HepG2 (cell line): ENCODE results near the gene PTMA. TPM values are rescaled to one million over a fixed set of nuclear protein-coding genes. Genes with fewer than 3 reads are reported as not detected.
A peak's percentile ranks its signal among the peaks of the same experiment; 100 is the strongest.

ENCODE experiments used
- AGO2 ChIP-seq: fragments of 200-400 bp; formaldehyde crosslinking; optimal IDR thresholded peaks from 2 replicates; pipeline ENCODE3; 2017; ENCODE audit warnings: mild to moderate bottlenecking, low read depth, low read length, moderate library complexity
- CREM ChIP-seq, 2 experiments: sonication (generic) in 1 of 2; formaldehyde crosslinking in 1 of 2; IDR thresholded peaks; 2 replicates each; pipeline versions ENCODE4 v1.4.0 to v1.6.1; 2016 to 2020; ENCODE audit warnings: antibody characterized with exemption in 1 of 2, mild to moderate bottlenecking in 1 of 2, missing genetic modification reagents in 1 of 2
- EHMT2 ChIP-seq: fragments of 200-600 bp; sonication (generic); IDR thresholded peaks from 2 replicates; pipeline ENCODE4 v1.7.0; 2017; ENCODE audit warnings: antibody characterized with exemption, low read depth, low read length, borderline replicate concordance
- IRF2 ChIP-seq: IDR thresholded peaks from 2 replicates; pipeline ENCODE4 v1.6.1; 2018; ENCODE audit warnings: missing genetic modification reagents, missing compliant biosample characterization
- ISX ChIP-seq: sonication (generic); formaldehyde crosslinking; conservative IDR thresholded peaks from 2 replicates; pipeline ENCODE4 v1.5.0; 2020; ENCODE audit warnings: missing genetic modification reagents
- MEF2D ChIP-seq: sonication (generic); formaldehyde crosslinking; IDR thresholded peaks from 2 replicates; pipeline ENCODE4 v1.5.1; 2020; ENCODE audit warnings: mild to moderate bottlenecking, missing genetic modification reagents
- MTA1 ChIP-seq: sonication (generic); formaldehyde crosslinking; IDR thresholded peaks from 2 replicates; pipeline ENCODE4 v1.4.0; 2020; ENCODE audit warnings: missing genetic modification reagents, mild to moderate bottlenecking, borderline replicate concordance
- PCBP2 ChIP-seq: fragments of 200-400 bp; formaldehyde crosslinking; optimal IDR thresholded peaks from 2 replicates; pipeline ENCODE3; 2018; ENCODE audit warnings: low read length, low read depth; ENCODE audit not compliant: poor library complexity, severe bottlenecking
- RXRA ChIP-seq: sonication (generic); formaldehyde crosslinking; IDR thresholded peaks from 2 replicates; pipeline ENCODE4 v1.5.1; 2020; ENCODE audit warnings: missing genetic modification reagents
- SIX1 ChIP-seq: sonication (generic); formaldehyde crosslinking; IDR thresholded peaks from 2 replicates; pipeline ENCODE4 v1.4.0; 2020; ENCODE audit warnings: missing genetic modification reagents, borderline replicate concordance
- TOPORS ChIP-seq: sonication (generic); formaldehyde crosslinking; IDR thresholded peaks from 2 replicates; pipeline ENCODE4 v1.8.0; 2023; ENCODE audit warnings: mild to moderate bottlenecking, missing genetic modification reagents
- ZBTB20 ChIP-seq: sonication (generic); formaldehyde crosslinking; IDR thresholded peaks from 2 replicates; pipeline ENCODE4 v1.8.1; 2023; ENCODE audit warnings: missing genetic modification reagents, low read depth, mild to moderate bottlenecking, borderline replicate concordance
- ZMYM4 ChIP-seq: sonication (generic); formaldehyde crosslinking; IDR thresholded peaks from 2 replicates; pipeline ENCODE4 v1.8.1; 2023; ENCODE audit warnings: mild to moderate bottlenecking, missing genetic modification reagents
- ZNF160 ChIP-seq: sonication (generic); formaldehyde crosslinking; IDR thresholded peaks from 2 replicates; pipeline ENCODE4 v1.8.0; 2022; ENCODE audit warnings: mild to moderate bottlenecking, inconsistent platforms, missing genetic modification reagents
- ZNF207 ChIP-seq: fragments of 450-650 bp; IDR thresholded peaks from 2 replicates; pipeline ENCODE4 v1.6.1; 2016; ENCODE audit warnings: antibody characterized with exemption, borderline replicate concordance
- ZNF430 ChIP-seq: sonication (generic); formaldehyde crosslinking; IDR thresholded peaks from 2 replicates; pipeline ENCODE4 v1.9.0; 2021; ENCODE audit warnings: mild to moderate bottlenecking, missing genetic modification reagents
- ZNF788 ChIP-seq: sonication (generic); formaldehyde crosslinking; IDR thresholded peaks from 2 replicates; pipeline ENCODE4 v1.5.0; 2020; ENCODE audit warnings: mild to moderate bottlenecking, missing genetic modification reagents, borderline replicate concordance
- polyA plus RNA-seq, 8 experiments: library from polyadenylated mRNA; depleted of rRNA in 3 of 8; stranded (reverse) in 7 of 8; unstranded in 1 of 8; fragments of >200 nt; fragmentation: Illumina TruSeq in 4 of 8; extraction: Trizol in 4 of 8; gene quantifications; 2 replicates each; pipeline versions ENCODE4 v1.2.1 to v1.2.3, GENCODE V29; 2011 to 2016; ENCODE audit warnings: low read depth in 4 of 8, missing spikeins in 1 of 8, mixed read lengths in 1 of 8; ENCODE audit not compliant: insufficient read depth in 1 of 8
- total RNA-seq, 5 experiments: library from RNA; depleted of rRNA; stranded (reverse); fragments of >200 nt; fragmentation: Illumina TruSeq; extraction: Trizol; gene quantifications; 2 replicates each; pipeline ENCODE4 v1.2.3, GENCODE V29; 2016; ENCODE audit warnings: low read depth in 1 of 5
- TF ChIP-seq, protein P1 (sequence below): sonication (generic); formaldehyde crosslinking; IDR thresholded peaks from 2 replicates; pipeline ENCODE4 v1.4.0; 2020; ENCODE audit warnings: missing genetic modification reagents, borderline replicate concordance
- TF ChIP-seq, protein P2 (sequence below): IDR thresholded peaks from 2 replicates; pipeline ENCODE4 v1.6.1; 2016; ENCODE audit warnings: missing genetic modification reagents, missing compliant biosample characterization
- TF ChIP-seq, protein P3 (sequence below): sonication (generic); formaldehyde crosslinking; IDR thresholded peaks from 2 replicates; pipeline ENCODE4 v1.5.1; 2020; ENCODE audit warnings: mild to moderate bottlenecking, moderate library complexity, missing genetic modification reagents
- TF ChIP-seq, protein P4 (sequence below): sonication (generic); formaldehyde crosslinking; IDR thresholded peaks from 2 replicates; pipeline ENCODE4 v1.4.0; 2020; ENCODE audit warnings: mild to moderate bottlenecking, low read depth, missing genetic modification reagents

The PTMA gene
- total and polyA plus RNA-seq, 2 of the 13 experiments (the other 11 are each of a cell fraction or from before 2014, with no cell fraction given), result 190 to 1,086 TPM

DNA sequence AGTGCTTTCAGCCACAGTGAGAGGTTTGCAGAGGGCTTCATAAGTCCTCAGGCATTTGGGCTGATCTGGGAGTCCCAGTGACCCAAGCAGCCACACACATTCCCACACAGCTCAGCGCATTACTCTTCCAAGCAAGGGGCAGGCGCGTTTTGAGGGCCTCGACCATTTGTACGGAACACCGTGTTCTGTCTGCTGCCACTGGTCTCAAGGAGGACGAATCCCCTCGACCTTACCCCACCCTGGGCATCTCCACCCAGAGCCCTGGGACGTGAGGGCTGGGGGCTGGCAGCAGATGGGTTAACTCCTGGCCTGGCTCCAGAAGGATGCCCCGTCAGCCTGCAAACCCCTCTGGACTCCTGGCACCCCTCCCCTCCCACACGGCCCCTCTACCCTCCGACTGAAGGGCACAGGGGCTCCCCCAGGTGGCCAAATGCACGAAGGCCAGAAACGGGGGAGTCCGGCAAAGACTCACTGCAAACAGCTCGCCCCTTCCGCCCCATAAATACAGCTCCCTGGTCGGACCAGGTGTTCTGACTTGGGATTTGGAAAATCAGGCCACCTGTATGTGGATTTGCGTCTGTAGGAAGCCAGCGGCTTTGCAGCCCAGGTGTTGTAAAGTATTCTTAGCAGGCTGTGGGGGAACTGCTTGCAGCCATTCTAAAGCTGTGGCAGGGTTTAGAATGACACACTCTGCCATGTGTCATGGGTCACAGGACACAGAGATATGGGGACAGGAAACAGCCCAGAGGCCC, 33.6 kb upstream of the PTMA start (continued):
- TF ChIP-seq, protein P1, sequence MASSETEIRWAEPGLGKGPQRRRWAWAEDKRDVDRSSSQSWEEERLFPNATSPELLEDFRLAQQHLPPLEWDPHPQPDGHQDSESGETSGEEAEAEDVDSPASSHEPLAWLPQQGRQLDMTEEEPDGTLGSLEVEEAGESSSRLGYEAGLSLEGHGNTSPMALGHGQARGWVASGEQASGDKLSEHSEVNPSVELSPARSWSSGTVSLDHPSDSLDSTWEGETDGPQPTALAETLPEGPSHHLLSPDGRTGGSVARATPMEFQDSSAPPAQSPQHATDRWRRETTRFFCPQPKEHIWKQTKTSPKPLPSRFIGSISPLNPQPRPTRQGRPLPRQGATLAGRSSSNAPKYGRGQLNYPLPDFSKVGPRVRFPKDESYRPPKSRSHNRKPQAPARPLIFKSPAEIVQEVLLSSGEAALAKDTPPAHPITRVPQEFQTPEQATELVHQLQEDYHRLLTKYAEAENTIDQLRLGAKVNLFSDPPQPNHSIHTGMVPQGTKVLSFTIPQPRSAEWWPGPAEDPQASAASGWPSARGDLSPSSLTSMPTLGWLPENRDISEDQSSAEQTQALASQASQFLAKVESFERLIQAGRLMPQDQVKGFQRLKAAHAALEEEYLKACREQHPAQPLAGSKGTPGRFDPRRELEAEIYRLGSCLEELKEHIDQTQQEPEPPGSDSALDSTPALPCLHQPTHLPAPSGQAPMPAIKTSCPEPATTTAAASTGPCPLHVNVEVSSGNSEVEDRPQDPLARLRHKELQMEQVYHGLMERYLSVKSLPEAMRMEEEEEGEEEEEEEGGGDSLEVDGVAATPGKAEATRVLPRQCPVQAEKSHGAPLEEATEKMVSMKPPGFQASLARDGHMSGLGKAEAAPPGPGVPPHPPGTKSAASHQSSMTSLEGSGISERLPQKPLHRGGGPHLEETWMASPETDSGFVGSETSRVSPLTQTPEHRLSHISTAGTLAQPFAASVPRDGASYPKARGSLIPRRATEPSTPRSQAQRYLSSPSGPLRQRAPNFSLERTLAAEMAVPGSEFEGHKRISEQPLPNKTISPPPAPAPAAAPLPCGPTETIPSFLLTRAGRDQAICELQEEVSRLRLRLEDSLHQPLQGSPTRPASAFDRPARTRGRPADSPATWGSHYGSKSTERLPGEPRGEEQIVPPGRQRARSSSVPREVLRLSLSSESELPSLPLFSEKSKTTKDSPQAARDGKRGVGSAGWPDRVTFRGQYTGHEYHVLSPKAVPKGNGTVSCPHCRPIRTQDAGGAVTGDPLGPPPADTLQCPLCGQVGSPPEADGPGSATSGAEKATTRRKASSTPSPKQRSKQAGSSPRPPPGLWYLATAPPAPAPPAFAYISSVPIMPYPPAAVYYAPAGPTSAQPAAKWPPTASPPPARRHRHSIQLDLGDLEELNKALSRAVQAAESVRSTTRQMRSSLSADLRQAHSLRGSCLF (CRISPR knock-in tag), result no peak
- no peak for TF ChIP-seq CREM (IDR thresholded peaks at IDR 0.05)
- no peak for TF ChIP-seq CREM (CRISPR knock-in tag; IDR thresholded peaks at IDR 0.05)
- TF ChIP-seq AGO2, result no peak
- TF ChIP-seq EHMT2, result no peak
- no peak for TF ChIP-seq TOPORS (CRISPR knock-in tag)
- TF ChIP-seq, protein P2, sequence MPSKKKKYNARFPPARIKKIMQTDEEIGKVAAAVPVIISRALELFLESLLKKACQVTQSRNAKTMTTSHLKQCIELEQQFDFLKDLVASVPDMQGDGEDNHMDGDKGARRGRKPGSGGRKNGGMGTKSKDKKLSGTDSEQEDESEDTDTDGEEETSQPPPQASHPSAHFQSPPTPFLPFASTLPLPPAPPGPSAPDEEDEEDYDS, result peak; percentile 52; the same call in 1 of the 2 replicates
- no peak for TF ChIP-seq RXRA (CRISPR knock-in tag)
- no peak for TF ChIP-seq ISX (CRISPR knock-in tag)
- no peak for TF ChIP-seq ZNF207
- peak; percentile 34; the same call in 1 of the 2 replicates for TF ChIP-seq ZNF788
- TF ChIP-seq MEF2D (CRISPR knock-in tag), result no peak
- TF ChIP-seq IRF2 (CRISPR knock-in tag), result no peak
- TF ChIP-seq SIX1 (CRISPR knock-in tag), result no peak
- TF ChIP-seq MTA1 (CRISPR knock-in tag), result peak; percentile 48; the same call in 1 of the 2 replicates
- TF ChIP-seq ZNF160, result no peak; the same call in 1 of the 2 replicates
- no peak for TF ChIP-seq ZMYM4 (CRISPR knock-in tag)
- no peak; the same call in none of the 2 replicates for TF ChIP-seq ZBTB20 (CRISPR knock-in tag)
- no peak for TF ChIP-seq PCBP2
- TF ChIP-seq ZNF430 (CRISPR knock-in tag), result peak; percentile 38; the same call in 1 of the 2 replicates
- TF ChIP-seq, protein P3, sequence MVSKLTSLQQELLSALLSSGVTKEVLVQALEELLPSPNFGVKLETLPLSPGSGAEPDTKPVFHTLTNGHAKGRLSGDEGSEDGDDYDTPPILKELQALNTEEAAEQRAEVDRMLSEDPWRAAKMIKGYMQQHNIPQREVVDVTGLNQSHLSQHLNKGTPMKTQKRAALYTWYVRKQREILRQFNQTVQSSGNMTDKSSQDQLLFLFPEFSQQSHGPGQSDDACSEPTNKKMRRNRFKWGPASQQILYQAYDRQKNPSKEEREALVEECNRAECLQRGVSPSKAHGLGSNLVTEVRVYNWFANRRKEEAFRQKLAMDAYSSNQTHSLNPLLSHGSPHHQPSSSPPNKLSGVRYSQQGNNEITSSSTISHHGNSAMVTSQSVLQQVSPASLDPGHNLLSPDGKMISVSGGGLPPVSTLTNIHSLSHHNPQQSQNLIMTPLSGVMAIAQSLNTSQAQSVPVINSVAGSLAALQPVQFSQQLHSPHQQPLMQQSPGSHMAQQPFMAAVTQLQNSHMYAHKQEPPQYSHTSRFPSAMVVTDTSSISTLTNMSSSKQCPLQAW (CRISPR knock-in tag), result peak; percentile 66; the same call in 1 of the 2 replicates
- TF ChIP-seq, protein P4, sequence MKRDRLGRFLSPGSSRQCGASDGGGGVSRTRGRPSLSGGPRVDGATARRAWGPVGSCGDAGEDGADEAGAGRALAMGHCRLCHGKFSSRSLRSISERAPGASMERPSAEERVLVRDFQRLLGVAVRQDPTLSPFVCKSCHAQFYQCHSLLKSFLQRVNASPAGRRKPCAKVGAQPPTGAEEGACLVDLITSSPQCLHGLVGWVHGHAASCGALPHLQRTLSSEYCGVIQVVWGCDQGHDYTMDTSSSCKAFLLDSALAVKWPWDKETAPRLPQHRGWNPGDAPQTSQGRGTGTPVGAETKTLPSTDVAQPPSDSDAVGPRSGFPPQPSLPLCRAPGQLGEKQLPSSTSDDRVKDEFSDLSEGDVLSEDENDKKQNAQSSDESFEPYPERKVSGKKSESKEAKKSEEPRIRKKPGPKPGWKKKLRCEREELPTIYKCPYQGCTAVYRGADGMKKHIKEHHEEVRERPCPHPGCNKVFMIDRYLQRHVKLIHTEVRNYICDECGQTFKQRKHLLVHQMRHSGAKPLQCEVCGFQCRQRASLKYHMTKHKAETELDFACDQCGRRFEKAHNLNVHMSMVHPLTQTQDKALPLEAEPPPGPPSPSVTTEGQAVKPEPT, result no peak
